Fibroblast of the aortic adventitia (primary cell): ENCODE measurements around the gene C16orf96. TPM values are rescaled to one million over a fixed set of nuclear protein-coding genes. Genes with fewer than 3 reads are reported as not detected.

Source experiments
- DNase-seq: peaks from one replicate; pipeline ENCODE4 v3.0.0-alpha.2; 2010; ENCODE audit warnings: low read depth
- H3K4me3 ChIP-seq: 2 replicates; pipeline ENCODE4 v1.5.1; 2011; ENCODE audit warnings: low read depth, mild to moderate bottlenecking, control low read depth, low read length, moderate library complexity
- total RNA-seq: library from RNA; depleted of rRNA; stranded (reverse); fragments of >200 nt; gene quantifications from 2 replicates; pipeline ENCODE4 v1.2.3, GENCODE V29; 2012; ENCODE audit warnings: low replicate concordance
- TF ChIP-seq, protein P1 (sequence below): IDR thresholded peaks from 2 replicates; pipeline ENCODE4 v1.5.1; 2011; ENCODE audit warnings: mild to moderate bottlenecking, low read length, control low read depth, inconsistent platforms; ENCODE audit not compliant: insufficient read depth

The C16orf96 gene
- total RNA-seq, 1 donor: under 0.01 TPM

DNA sequence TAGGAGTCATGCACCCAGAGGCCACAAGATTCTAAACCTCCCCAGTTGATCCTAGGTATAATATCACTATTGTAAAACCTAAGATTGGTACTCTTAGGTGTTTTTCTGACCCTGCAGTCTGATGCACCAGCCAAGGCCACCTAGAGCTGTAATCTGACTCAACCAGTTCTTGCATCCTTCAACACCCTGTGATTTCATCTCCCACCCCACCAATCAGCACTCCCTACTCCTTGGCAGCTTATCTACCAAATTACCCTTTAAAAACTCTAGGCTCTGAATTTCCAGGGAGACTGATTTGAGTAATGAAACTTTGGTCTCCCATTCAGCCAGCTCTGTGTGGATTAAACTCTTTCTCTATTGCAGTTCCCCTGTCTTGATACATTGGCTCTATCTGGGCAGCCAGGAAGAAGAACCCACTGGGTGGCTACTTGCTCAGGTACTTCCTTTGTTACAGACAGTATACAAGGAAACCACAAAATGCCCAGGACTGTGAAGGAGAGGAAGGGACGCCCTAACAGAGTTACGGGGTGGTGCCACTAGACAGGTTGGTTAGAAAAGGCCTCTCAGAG is 16.3 kb upstream of the C16orf96 start:
- TF ChIP-seq, protein P1, sequence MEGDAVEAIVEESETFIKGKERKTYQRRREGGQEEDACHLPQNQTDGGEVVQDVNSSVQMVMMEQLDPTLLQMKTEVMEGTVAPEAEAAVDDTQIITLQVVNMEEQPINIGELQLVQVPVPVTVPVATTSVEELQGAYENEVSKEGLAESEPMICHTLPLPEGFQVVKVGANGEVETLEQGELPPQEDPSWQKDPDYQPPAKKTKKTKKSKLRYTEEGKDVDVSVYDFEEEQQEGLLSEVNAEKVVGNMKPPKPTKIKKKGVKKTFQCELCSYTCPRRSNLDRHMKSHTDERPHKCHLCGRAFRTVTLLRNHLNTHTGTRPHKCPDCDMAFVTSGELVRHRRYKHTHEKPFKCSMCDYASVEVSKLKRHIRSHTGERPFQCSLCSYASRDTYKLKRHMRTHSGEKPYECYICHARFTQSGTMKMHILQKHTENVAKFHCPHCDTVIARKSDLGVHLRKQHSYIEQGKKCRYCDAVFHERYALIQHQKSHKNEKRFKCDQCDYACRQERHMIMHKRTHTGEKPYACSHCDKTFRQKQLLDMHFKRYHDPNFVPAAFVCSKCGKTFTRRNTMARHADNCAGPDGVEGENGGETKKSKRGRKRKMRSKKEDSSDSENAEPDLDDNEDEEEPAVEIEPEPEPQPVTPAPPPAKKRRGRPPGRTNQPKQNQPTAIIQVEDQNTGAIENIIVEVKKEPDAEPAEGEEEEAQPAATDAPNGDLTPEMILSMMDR: no peak
- DNase-seq: no peak
- no peak overlapping the region for H3K4me3 ChIP-seq

DNA sequence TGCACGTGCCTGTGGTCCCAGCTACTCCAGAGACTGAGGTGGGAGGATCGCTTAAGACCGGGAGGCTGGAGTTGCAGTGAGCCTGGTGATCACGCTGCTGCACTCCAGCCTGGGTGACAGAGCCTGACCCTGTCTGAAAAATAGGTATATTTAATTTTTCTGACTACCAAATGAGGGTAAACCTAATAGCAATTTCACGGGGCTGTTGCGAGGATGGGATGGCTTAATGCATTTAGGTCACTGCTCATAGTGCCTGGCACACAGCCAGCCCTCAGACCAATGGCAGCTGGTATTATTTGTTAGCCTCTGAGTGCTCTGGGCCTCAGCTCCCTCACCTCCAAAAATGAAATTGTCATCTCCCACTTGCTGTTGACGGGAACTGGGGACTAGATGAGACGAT is 11.7 kb upstream of the C16orf96 start:
- TF ChIP-seq, protein P1: no peak
- no peak overlapping the region for H3K4me3 ChIP-seq
- DNase-seq: no peak

DNA sequence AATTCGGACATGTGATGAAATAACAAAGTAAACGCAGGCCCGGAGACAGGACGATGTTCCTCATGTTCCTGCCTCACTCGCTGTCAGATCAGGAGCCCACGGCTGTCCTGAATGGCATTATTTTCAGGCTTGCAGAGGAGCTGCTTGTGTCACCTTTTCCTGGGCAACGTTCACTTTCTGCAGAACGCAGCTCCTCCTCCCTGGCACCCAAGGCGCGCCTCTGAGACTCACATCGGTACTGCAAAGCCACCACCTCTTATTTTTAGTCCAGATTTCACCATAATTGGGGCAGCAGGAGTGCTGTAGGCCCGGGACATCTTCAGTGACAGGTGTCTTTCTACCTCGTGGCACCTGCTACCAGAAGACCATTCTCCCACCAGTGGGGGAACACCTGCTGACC is 8.0 kb upstream of the C16orf96 start:
- DNase-seq: no peak
- H3K4me3 ChIP-seq: no peak overlapping the region
- TF ChIP-seq, protein P1: no peak

DNA sequence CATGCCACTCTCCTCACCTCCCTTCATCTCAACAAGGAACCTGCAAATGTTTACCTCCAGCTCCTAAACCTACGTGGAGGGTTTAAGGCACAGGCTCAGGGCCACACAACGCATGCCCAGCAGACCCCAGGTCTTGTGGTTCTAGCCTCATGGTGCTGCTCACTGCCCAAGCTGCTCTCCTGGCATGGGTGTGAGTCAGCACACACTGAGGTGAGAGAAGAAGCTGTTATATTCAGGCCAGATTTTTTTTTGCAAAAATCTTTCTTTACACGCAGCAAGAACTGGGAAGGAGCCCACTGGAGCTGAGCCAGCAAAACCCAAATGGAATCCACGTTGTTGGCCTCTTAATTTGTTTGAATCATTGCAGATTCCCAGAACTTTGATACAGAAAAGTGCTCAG is 5.5 kb upstream of the C16orf96 start:
- H3K4me3 ChIP-seq: no peak overlapping the region
- DNase-seq: peak; percentile 38
- TF ChIP-seq, protein P1: no peak

DNA sequence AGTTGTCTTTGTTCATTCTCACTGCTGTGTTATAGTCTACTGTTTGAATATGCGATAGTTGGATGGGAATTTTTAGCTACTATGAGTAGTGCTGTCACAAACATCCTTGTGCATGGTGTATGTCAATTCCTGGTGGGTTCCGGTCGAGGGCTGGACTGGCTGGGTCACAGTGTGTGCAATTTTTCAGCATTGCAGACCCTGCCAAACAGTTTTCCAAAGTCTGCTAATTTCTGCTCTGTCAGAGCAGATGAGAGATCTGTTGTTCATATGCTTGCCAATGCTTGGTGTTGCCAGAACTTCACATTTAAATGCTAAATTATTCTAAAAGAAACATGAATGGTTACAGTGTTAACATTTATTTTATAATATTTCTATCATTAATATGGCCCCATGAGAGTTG is 3.6 kb upstream of the C16orf96 start:
- TF ChIP-seq, protein P1: no peak
- DNase-seq: no peak
- H3K4me3 ChIP-seq: no peak overlapping the region

DNA sequence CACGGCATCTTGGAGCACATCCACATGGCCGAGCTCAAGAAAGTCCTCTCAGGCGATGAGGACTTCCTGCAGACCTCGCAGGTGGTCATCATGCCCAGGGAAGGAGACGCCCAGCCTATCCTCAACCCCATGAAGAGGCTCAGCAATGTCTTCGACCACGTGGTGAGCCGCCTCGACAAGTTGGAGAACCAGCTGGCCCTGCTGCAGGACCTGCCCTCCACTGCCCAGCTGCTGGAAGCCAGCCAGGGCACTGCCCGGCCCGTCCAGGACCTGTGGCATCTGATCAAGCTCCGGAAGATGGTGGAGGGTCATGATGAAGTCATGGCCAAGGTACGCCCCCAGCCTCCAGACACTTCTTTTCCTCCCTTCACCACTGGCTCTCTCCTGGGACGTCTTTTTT is 440 bp downstream of the C16orf96 start:
- TF ChIP-seq, protein P1: no peak
- no peak for DNase-seq
- H3K4me3 ChIP-seq: no peak overlapping the region

DNA sequence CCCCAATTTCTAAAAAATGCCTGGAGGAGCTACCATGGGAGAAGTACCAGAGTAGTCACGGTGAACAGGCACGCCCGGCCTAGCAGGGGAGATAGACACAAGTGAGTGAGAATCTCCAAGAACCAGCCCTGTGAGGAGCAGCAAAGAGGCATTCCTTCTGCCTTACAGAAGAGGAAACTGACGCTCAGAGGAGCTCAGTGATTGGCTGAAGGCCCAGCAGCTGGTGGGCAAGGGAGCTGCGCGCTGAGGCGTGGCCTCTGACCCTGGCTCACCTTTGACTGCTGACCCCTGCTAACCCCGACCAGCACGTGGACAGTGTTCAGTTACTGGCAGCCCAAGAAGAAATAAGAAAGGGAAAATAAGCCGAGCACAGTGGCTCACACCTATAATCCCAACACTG is 1.8 kb downstream of the C16orf96 start:
- H3K4me3 ChIP-seq: no peak overlapping the region
- TF ChIP-seq, protein P1: no peak
- no peak for DNase-seq
